GM18909 (cell line): ENCODE data around the gene COL5A1.

ENCODE experiments used
- ATAC-seq: cut with Tn5 transposase; IDR thresholded peaks from one replicate; pipeline ENCODE4 v1.9.1; 2021; ENCODE audit warnings: mild to moderate bottlenecking; ENCODE audit not compliant: unreplicated experiment, poor library complexity

Gene COL5A1

DNA sequence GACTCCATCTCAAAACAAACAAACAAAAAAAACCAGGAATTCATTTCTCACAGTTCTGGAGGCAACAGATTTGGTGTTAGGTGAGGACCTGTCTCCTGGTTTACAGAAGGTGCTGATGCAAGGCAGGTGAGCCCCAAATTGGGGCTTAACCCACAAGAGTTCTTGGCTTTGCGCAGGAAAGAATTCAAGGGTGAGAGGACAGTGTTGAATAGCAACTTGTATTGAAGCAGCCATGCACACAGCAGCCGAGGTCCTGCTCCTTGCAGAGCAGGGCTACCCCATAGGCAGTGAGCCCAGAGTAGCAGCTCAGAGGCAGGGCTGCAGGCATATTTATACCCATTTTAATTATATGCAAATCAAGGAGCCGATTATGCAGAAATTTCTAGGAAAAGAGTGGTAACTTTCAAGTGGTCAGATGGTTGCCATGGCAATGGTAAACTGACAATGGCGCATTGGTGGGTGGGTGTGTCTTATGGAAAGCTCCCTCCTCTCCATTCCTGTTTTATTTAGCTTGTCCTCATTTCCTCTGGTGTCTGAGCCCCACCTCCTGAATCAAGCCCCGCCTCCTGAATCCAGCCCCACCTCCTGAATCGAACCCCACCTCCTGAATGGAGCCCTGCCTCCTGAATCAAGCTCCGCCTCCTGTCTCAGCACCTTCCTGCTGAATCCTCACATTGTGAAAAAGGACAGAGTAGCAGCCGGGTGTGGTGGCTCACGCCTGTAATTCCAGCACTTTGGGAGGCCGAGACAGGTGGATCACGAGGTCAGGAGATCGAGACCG lies 34.5 kb upstream of the COL5A1 start:
- ATAC-seq = no peak

DNA sequence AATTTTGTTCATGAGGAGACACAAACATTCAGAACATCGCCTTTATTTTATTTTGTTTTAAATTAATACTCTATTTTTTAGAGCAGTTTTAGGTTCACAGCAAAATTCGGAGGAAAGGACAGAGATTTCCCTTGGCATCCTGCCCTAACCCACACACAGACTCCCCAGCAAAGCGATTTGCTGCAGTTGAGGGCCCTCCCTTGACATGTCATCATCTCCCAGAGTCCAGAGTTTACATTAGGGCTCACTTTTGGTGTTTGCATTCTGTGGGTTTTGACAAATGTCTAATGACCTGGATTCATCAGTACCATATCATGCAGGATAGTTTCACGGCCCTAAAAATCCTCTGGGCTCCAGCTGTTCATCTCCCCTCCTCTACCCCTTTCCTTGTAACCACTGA lies 33.6 kb upstream of the COL5A1 start:
- ATAC-seq = no peak

DNA sequence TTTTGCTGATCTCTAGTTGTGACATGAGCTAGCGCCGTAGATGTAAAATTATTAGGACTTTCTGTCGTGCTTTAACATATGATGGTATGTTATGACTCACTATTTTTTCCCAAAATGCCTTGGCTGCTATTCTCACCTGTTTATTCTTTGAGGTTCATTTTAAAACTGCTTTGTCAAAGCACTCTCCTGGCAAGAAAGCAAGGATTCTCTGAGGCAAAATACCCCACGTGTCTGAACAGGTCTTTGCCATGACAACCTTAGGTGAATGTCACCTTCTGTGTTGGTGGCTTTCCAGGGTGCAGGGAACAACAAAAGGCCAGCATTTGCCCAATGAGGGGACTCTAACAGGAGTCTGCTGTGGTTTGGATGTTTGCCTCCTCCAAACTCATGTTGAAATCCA lies 30.6 kb upstream of the COL5A1 start:
- ATAC-seq = no peak

DNA sequence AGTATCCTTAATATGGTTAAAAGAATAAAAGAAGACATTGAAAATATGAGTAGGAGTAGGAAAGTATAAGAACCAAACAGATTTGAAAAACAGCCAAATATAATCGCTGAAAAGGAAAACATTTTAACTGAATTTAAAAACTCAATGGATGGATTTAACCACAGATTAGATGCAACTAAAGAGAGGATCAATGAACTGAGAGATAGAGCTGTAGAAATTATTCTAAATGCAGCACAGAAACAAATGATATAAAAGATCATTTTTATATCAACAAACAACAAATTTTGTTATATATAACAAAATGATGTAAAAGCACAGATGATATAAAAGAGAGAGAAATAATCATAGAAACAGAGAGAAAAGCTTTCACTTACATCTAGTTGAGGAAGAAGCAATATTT lies 29.3 kb upstream of the COL5A1 start:
- ATAC-seq = no peak

DNA sequence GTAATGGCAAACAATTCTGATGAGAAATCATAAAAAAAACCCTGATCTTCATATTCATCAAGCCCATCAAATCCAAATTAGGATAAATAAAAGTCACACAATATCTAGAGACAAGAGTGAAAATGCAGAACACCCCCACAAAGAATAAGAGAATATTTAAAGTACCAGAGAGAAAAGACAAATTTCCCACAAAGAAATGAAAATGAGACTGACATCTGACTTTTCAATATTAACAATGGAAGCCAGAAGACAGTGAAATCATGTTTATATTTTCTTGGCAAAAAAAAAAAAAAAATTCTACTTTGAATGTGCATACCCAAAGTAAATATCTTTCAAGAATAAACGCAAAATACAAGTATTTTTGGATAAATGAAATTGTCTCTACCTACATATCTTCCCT lies 28.9 kb upstream of the COL5A1 start:
- no peak for ATAC-seq

DNA sequence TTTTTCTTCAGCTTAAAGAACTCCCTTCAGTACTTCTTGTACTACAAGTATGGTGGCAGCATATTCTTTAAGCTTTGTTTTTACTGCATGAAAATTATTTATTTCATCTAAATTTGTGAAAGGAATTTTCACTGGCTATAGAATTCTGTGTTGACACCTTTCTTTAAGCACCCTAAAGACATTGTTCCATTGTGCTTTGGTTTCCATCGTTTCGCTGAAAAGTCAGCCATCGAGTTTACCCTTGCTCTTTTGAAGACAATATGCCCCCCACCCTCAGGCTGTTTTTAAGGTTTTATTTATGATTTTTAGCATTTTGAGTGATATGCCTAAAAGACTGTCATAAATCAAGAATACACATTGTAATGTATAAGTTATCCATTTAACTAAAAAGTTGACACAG lies 27.3 kb upstream of the COL5A1 start:
- no peak for ATAC-seq

DNA sequence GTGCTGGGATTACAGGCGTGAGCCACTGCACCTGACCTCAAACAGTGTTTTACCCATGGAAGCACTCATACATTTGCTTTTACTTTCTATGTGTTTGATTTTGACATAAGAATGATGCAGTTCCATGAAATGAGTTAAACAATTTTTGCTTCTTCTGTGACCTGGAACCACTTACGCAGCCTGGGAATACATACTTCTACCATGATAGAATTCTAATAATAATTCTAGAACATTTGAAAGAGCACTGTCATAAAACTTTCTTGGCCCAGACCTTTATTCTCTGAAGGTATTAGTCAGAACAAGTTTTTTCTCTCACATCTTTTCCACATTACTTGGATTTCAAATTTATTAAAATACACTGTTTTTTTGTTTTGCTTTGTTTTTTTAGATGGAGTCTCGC lies 25.3 kb upstream of the COL5A1 start:
- no peak for ATAC-seq

DNA sequence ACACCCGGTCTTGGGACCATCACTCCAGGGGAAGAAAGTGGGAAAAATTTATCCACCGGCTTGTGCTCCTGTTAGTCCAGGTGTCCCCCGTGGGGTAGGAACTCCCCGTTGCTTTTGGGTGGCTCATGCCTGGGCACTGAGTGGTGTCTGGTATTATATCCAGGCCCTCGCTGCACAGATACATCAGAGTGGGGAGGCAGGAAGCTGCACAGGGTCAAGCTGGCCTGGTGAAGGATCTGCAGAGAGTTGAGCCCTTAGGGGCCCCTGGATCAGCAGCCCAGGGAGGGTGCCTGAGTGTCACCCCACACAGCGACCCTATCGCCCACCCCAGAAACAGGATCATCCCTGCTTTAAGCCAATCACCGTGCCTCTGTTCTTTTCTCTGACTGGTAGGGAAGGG lies 24.4 kb upstream of the COL5A1 start:
- no peak for ATAC-seq

DNA sequence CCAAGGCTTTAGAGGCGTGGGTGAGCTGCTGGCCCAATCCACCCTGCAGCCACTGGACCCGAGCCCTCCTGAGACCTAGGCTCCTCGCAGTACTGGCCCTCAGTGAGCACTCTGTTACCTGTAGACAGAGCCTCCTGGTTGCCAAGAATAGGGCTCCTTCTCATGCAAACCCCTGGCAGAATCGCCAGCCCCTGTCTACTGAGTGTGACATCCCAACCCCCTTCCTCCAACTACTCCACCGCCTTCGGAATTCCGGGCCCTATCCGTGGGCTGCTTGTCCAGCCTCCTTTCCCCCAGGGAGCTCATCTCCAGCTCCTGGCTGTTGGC lies 23.8 kb upstream of the COL5A1 start:
- no peak for ATAC-seq

DNA sequence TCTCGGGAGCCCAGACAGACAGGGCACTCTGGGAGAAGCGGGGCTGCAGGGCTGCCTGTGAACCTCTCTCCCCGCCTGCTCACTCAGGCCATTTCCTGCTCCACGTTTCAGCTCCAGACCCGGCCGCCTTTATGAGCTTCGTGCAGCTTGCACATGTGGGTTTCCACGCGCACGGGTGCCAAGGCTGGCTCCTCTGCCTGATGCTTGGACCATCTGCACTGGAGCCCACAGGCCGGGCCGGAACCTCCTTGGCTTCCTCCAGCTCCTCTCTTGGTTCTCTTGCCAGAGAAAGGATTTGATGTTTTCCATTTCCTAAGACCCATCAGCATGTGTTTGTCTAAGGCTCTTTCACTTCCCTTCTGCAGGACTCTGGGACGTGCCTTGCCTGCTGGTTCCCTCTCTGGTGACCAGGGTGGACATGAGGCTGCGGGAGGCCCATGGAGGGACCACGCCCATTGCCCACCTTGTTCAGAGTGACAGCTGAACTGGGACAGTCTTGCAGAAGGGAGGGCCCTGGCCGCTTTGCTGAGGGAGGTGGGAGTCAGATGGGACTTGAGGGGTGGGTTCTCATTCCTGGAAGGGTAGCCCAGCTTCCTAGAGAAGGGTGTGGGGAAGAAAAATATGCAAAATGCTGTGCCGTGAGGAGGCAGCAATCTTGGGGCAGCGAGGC lies 23.3 kb upstream of the COL5A1 start:
- ATAC-seq = no peak

DNA sequence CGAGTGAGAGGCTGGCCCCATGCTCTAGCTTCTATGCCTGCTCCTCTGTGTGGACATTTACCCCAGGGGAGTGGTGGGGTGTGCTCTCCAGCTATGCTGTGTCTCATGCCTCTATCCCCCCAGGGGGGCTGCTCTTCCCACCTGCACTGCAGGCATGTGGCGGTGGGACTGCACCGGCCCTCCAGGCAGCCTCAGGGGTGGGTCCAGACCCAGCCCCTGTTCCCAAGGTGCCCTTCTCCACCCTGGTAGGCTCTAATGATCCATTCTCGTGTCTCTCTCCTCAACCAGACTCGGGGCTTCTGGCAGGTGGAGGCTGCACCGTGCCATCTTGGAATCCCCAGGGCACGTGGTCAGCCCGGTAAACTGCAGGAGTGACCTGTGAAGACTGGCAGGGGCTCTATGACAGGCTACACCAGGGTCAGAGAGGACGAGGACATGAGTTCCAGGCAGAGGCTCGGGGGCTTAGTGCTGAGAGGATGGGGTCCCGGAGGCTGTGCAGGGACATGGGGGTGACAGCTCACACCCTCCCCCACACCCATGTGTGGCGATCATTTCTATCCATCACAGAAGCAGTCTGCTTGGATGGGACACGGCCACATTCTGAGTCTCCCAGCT lies 22.7 kb upstream of the COL5A1 start:
- no peak for ATAC-seq

DNA sequence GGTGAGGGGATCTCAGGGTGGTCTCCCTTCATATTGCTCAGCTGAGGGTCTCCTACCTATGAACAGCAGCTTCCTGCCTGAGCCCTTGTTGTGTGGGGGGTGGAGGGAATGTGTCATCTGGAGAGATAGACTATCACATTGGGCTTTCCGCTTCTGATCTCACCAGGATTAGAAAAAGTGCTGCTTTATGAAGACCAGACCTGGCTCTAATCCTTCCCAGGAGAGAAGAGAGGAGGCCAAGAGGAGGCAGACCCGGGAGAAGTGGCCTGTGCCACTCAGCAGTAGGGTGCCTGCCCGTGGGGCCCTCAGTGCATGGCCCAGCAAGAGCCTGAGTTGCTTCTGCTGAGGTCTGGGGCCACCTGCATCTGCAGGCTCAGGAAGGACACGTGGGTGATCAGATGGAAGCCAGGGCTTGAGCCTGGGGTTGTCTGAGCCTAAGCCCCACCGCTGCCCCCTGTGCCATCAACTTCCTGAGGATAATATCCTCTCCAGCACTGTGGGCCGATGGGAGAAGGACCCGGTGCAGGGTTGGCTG lies 22.1 kb upstream of the COL5A1 start:
- no peak for ATAC-seq

DNA sequence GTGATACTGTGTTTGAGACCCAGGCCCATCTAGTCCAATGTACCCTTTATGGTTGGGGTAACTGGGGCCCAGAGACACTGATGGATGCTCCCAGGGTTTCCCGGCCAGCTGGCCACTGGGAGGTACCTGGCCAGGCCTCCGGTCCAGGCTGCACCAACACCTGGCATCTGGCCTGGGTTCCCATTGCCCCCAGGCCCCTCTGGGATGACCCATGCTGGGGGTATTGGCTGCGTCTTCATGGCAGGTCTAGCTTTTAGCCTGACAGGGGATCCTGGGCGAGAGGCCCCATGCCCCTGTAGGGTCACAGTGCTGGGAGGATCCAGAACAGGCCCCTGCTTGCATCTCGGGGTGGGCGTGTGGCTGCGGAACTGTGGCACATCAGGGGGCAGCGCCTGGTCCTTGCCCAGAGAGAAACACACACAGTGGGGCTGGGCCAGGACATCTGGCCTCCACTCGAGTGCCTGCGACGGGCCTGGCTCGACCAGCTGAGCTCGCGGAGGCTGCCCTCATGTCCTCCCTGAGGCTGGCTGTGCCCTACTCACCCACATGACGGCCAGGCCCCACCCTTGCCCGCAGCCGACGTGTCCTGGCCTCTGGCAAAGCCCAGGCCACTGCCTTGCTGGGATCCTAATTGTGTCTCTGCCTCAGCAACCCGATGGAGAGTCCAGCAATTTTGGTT lies 21.5 kb upstream of the COL5A1 start:
- no peak for ATAC-seq

DNA sequence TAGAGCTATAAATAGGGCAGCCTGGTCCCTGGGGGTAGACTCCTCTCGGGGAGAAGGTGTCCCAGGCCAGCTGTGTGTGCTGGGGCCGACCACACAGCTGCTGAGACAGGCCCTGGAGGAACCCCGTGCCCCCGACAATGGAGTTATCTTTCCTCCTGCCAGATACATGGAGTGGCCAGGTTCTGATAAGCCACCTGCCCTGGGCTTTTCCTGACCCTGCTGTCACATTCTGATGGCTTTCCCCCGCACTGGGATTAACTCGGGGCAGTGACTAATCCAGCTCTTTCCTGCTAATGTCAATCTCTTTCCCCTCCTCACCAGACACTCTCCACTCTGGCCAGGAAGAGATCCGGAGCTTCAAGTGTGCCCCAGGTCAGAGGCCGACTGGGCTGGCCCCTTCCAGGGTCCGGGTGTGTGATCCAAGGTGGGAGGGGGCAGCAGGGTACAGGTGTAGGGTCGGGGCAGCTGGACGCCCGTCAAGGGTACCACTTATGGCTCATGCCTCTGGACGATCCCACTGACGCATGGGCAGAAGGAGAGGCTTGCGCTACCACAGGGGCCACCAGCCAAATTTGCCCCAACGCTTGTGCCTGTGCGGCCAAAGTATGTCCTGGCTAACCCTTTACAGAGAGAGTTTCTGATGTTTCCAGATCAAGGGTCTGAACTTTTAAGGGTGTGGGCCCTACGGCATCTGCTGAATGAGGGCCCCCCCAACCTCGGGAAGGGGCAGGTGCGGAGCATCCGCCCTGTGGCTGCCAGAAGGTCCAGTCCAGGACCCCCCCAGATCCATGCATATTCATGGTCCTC lies 20.6 kb upstream of the COL5A1 start:
- no peak for ATAC-seq

DNA sequence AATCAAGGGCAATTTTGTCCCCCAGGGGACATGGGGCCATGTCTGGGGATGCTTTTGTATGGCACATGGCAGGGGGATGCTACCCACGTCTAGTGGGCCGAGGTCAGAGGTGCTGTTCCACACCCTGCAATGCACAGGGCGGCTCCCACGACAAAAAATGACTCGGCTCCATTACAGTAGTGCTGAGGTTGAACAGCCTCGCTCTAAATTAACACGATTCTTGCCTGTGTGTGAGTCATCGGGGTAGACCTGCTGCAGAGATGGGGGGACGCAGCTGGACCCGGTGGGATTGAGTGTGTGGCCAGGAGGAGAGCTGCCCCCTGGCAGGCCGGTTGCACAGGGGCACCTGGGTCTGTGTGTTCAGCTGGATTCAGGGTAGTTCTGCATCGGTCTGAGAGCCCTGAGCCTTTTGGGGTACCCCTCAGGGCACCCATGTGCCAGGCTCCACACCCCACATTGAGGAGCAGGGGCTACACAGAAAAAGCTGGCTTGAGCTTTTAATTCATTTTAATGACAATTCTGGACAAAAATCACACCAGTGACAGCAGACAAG lies 20.0 kb upstream of the COL5A1 start:
- ATAC-seq = no peak

DNA sequence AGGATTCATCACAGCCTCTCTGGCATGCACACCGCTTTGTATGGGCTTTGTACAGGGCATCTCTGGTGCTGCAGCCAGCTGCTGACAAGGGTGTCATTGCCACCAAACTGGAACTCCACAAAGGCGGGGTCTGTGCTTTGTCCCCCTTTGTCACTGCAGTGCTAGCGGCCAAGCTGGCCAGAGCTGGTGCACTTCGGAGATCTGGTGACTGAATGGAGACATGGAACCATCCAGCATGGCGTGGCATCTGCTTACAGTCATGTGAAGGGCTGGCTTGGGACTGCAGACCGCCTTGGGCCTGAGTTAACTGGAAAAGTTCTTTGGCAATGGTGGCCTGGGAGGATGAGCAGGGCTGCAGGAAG lies 18.7 kb upstream of the COL5A1 start:
- ATAC-seq = no peak

DNA sequence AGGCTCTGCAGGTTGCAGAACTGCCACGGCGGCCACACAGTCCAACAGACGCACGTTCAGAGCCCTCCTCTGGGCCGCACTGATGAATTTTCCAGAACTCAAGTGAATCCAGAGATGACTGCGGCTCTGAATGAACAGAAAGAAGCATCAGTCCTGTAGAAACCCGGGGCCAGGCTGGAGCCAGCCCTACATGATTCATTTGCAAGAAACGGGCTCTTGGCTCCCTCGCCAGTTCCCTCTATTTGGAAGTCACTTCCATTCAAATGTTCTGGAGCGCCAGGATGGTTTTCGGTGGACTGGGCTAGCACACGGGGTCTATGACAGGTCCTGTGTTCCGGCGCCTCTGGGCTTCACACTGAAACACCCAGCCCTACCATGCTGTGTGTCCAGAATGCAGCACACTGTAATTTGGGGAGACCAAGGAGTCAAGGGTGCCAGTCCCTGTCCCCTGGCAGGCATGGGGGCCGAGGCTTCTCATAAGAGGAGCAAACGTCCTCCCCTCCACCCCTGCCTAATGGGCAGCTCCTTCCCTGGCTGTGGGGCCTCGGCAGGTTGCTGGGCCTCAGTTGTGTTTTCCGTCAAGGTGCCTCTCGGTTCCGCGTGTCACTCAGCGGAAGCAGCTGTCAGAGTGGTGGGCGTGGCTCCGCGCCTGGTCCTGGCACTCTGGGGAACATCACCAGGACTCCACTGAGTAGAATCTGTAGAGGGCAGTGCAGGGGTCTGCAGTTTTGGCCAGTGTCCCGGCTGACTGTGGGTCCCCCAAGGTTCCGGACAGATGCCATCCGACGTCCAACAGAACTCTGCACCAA lies 18.1 kb upstream of the COL5A1 start:
- ATAC-seq = no peak

DNA sequence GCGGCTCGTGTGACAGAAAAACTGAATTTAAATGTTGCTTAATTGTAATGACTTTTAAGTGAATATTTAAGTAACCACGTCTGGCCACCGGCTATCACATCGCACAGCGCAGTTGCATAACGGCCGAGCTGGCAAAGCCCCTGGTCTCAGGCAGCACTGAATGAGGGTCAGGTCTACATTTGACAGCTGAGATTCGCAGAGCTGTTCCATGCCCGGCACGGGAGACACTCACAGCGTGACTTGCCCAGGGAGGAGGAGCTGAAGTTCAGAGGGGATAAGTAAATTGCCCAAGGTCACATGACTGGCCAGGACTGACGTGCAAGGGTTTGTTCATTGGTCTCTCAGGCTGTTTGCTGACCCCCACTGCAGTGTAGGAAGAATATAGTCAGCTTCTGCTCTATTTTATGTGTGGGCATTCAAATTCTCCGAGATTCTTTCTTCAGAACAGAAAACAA lies 17.4 kb upstream of the COL5A1 start:
- no peak for ATAC-seq

DNA sequence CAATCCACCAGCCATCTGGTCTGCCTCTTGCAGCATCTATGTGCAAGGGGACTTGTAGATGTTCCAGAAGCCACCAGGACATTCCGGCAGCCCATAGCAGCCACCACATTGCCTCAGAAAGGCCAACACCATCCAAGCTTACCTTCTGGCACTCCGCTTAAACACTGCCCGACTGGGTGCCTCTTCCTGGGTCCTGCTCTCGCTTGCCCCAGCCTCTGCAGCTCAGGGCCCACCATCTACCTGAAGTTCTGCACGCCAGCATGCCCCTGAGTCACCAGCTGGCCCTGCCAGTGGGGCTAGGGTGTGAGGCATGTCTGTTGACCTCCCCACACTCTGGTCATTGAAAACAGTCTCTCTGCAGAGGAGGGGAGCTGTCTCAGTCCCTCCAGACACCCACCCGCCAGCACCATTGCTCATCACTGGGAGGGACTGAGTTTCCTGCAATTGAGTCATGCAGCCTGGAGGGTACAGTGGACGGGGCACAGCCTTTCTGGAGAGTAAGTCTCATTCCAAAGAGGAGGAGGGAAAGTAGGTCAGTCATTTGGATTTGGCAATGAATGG lies 16.9 kb upstream of the COL5A1 start:
- no peak for ATAC-seq
